Osteoblast (primary cell): ENCODE measurements around the gene MRGPRG. TPM values are rescaled to one million over a fixed set of nuclear protein-coding genes. Genes with fewer than 3 reads are reported as not detected.

Source experiments
- DNase-seq: peaks from one replicate; pipeline ENCODE4 v3.0.0; 2011; ENCODE audit warnings: low spot score, mixed read lengths; ENCODE audit not compliant: insufficient read length; ENCODE audit errors: missing footprints
- H2AFZ ChIP-seq: 2 replicates; pipeline ENCODE4 v1.6.0; 2011; ENCODE audit warnings: mild to moderate bottlenecking, low read length
- H3K27ac ChIP-seq: 2 replicates; pipeline ENCODE4 v1.5.1; 2011; ENCODE audit warnings: mild to moderate bottlenecking, low read depth, low read length, moderate library complexity
- H3K27me3 ChIP-seq: 2 replicates; pipeline ENCODE4 v1.6.0; 2012; ENCODE audit warnings: mild to moderate bottlenecking, control low read depth, inconsistent platforms, low read length, moderate library complexity; ENCODE audit not compliant: insufficient read depth
- H3K36me3 ChIP-seq: 2 replicates; pipeline ENCODE4 v1.5.1; 2011; ENCODE audit warnings: mild to moderate bottlenecking, low read length, control low read depth, moderate library complexity; ENCODE audit not compliant: insufficient read depth
- H3K4me1 ChIP-seq: 2 replicates; pipeline ENCODE4 v1.5.1; 2011; ENCODE audit warnings: mild to moderate bottlenecking, low read length, control low read depth, moderate library complexity; ENCODE audit not compliant: insufficient read depth
- H3K4me2 ChIP-seq: 2 replicates; pipeline ENCODE4 v1.6.0; 2011; ENCODE audit warnings: mild to moderate bottlenecking, low read length; ENCODE audit not compliant: insufficient read depth
- H3K4me3 ChIP-seq: fragments of 200-600 bp; sonication (generic); 3 replicates; pipeline ENCODE4 v1.5.1; 2012; ENCODE audit warnings: mild to moderate bottlenecking, low read length, inconsistent platforms; ENCODE audit not compliant: insufficient read depth
- H3K79me2 ChIP-seq: 2 replicates; pipeline ENCODE4 v1.6.0; 2012; ENCODE audit warnings: mild to moderate bottlenecking, low read length, control low read depth, inconsistent platforms; ENCODE audit not compliant: insufficient read depth
- H3K9me3 ChIP-seq: 2 replicates; pipeline ENCODE4 v1.5.1; 2011; ENCODE audit warnings: low read depth, low read length, control low read depth
- H4K20me1 ChIP-seq: 2 replicates; pipeline ENCODE4 v1.6.0; 2012; ENCODE audit warnings: mild to moderate bottlenecking, low read length, control low read depth; ENCODE audit not compliant: insufficient read depth
- total RNA-seq: library from RNA; depleted of rRNA; stranded (reverse); fragments of >200 nt; gene quantifications from 2 replicates; pipeline ENCODE4 v1.2.3, GENCODE V29; 2012
- TF ChIP-seq, protein P1 (sequence below): IDR thresholded peaks from 2 replicates; pipeline ENCODE4 v1.5.1; 2011; ENCODE audit warnings: mild to moderate bottlenecking, low read depth, low read length, moderate library complexity; ENCODE audit errors: extremely low read depth

Gene MRGPRG
- total RNA-seq, 1 donor = not detected

DNA sequence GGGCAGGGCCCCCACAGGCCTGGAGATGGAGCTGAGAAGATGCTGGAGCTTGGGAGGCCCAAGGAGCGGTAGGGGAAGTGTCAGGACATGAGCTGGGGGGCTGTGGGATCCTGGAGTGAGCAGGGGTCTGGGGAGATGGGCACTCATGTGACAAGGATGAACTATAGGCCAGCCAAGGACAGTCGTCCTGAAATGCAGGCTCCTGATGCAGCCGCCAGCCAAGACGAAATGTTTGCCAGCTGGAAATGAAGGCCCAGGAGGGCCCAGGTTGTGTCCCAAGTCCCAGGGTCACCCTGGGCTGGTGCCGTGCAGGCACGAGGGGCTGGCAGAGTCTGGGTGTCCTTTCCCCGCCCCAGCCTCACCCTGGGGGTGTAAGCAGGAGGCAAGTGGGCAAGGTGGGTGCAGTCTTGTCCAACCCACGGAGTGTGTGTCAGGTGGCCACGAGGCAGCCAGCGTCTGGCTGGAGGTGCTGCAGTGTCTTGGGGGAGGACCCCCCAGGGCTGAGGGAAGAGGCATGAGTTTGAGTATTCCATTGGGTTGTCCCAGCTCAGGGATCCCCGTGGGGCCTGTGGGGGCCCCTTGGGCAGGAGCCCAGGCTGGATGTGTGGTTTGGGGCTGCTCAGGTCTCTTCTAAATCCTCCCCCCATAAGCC is 21.4 kb downstream of the MRGPRG start:
- Histone ChIP-seq H3K4me1 (no peaks in the 10 kb centered on the region), H2AFZ (no peak overlapping the region), H4K20me1 (no peaks in the 10 kb centered on the region), H3K4me2 (no peak overlapping the region), H3K9me3 (no peaks in the 10 kb centered on the region), H3K4me3 (no peak overlapping the region), H3K36me3 (no peaks in the 10 kb centered on the region), H3K27ac (no peak overlapping the region), H3K79me2 (no peaks in the 10 kb centered on the region), H3K27me3 (peaks cover 19% of the 10 kb centered on the region)
- peak; percentile 60 for DNase-seq
- TF ChIP-seq, protein P1, sequence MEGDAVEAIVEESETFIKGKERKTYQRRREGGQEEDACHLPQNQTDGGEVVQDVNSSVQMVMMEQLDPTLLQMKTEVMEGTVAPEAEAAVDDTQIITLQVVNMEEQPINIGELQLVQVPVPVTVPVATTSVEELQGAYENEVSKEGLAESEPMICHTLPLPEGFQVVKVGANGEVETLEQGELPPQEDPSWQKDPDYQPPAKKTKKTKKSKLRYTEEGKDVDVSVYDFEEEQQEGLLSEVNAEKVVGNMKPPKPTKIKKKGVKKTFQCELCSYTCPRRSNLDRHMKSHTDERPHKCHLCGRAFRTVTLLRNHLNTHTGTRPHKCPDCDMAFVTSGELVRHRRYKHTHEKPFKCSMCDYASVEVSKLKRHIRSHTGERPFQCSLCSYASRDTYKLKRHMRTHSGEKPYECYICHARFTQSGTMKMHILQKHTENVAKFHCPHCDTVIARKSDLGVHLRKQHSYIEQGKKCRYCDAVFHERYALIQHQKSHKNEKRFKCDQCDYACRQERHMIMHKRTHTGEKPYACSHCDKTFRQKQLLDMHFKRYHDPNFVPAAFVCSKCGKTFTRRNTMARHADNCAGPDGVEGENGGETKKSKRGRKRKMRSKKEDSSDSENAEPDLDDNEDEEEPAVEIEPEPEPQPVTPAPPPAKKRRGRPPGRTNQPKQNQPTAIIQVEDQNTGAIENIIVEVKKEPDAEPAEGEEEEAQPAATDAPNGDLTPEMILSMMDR = no peak

DNA sequence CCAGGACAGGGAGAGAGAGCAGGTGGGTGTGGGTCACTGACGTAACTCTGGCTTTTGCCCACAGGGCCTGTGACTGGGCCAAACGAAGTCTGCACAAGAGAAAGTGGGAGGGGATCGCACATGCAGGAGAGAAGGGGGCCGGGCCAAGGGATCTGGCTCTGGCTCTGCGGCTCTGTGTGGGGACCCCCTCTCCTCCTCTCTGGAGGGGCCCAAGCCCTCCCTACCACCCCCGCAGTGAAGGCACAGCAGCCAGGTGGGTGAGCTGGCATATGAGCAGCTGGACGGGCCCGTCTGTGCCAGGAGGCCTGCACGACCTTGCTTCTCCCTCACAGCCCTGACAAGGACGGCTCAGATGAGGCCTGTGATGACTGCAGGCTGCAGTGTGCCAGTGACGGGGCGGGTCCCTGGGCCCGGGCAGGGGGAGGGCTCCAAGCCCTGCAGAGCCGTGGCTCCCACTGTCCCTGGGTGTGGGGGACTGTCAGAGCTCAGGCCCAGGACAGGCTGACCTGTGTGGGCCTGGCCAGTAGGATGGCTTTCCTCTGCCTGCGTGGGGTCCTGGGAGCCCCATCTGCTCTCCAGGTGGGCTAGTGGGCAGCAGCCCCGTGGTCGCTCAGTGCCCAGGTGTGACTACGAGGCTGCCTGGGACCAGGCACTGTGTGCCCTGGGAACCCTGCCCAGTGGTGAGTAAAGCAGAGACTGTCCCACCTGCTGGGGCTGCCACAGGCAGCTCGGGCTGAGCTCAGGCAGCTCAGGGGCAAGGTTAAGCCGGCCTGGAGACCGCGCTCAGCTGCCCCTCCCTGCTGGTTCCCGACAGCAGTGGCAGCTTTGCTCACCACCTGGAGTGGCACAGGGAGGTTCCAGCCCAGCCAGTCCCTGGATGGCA is 22.2 kb downstream of the MRGPRG start:
- no peaks in the 10 kb centered on the region for H3K4me1 ChIP-seq
- H3K36me3 ChIP-seq = no peaks in the 10 kb centered on the region
- no peak overlapping the region for H3K4me2 ChIP-seq
- no peaks in the 10 kb centered on the region for H3K79me2 ChIP-seq
- no peaks in the 10 kb centered on the region for H4K20me1 ChIP-seq
- H3K4me3 ChIP-seq = no peak overlapping the region
- H3K9me3 ChIP-seq = no peaks in the 10 kb centered on the region
- TF ChIP-seq, protein P1 = no peak
- H3K27ac ChIP-seq = no peak overlapping the region
- no peak overlapping the region for H2AFZ ChIP-seq
- DNase-seq = peak; percentile 79
- H3K27me3 ChIP-seq = peaks cover 12% of the 10 kb centered on the region

DNA sequence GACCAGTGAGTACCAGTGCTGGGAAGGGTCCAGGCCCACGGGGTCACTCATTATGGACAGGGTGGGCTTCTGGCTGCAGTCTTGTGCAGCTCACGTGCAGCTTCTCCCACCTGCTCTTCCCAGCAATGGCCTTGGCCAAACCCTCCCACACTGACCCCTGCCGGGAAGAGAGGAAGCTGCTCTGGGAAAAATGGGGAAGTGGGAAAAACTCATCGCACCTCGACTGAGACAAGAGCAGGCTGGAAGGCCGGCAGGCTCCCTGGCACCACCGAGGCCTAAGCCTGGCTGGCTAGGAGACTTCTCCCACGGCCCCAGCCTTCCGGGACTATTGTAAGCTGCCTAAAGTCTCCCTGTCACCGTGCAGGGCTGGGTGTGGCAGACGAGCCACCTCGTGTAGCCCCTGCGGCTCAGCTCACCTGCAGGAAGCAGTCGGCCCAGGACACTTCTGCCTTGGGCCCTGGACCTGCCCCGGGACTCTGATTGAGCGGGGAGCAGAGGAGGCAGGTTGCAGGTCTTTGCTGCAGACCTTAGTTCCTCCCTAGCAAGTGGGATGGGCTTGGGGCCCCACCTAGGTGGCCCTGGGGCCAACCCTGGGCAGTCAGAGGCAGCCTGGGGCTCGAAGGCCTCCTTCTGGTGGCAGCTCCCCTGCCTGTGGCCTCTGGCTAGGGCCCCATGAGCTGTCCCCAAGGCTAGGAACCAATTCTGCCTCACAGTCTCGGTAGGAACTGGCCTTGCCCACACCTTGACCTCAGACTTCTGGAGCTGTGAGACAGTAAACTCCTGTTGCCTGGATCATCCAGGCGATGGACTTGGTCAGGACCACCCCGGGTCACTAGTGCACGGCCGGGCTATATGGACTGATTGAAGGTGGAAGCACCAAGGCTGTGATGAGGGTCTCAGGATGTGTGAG is 23.1 kb downstream of the MRGPRG start:
- Histone ChIP-seq H2AFZ (no peak overlapping the region), H3K4me1 (no peaks in the 10 kb centered on the region), H3K27ac (no peak overlapping the region), H3K4me2 (no peak overlapping the region), H3K9me3 (no peaks in the 10 kb centered on the region), H3K4me3 (no peak overlapping the region), H4K20me1 (no peaks in the 10 kb centered on the region), H3K79me2 (no peaks in the 10 kb centered on the region), H3K27me3 (peaks cover 7% of the 10 kb centered on the region), H3K36me3 (no peaks in the 10 kb centered on the region)
- TF ChIP-seq, protein P1 = peak; percentile 50
- DNase-seq = peak; percentile 84
